T-helper 9 cell (primary cell): ENCODE results near the gene NFATC1.

Source experiments
- DNase-seq: peaks from one replicate; pipeline ENCODE4 v3.0.0-alpha.2; 2020

The NFATC1 gene

GRCh38 chr18:79424880-79425568, 29.3 kb downstream of the NFATC1 start:
- DNase-seq, result no peak

GRCh38 chr18:79425569-79425886, 29.8 kb downstream of the NFATC1 start:
- DNase-seq, result no peak

GRCh38 chr18:79426376-79427300, 30.9 kb downstream of the NFATC1 start:
- no peak for DNase-seq

- no peak for DNase-seq
These were observed 31.9 kb downstream of the NFATC1 start for GRCh38 chr18:79427368-79428225.

- no peak for DNase-seq
These were observed 32.6 kb downstream of the NFATC1 start for GRCh38 chr18:79428287-79428686.

GRCh38 chr18:79429381-79429780, 33.7 kb downstream of the NFATC1 start:
- no peak for DNase-seq

- no peak for DNase-seq
These were observed 34.1 kb downstream of the NFATC1 start for GRCh38 chr18:79429785-79430281.

- no peak for DNase-seq
These were observed 36.8 kb downstream of the NFATC1 start for GRCh38 chr18:79432376-79433120.

GRCh38 chr18:79433431-79433830, 37.7 kb downstream of the NFATC1 start:
- no peak for DNase-seq

GRCh38 chr18:79434607-79435401, 39.1 kb downstream of the NFATC1 start:
- no peak for DNase-seq

- no peak for DNase-seq
These were observed 41.0 kb downstream of the NFATC1 start for GRCh38 chr18:79436556-79437275.

- no peak for DNase-seq
These were observed 42.6 kb downstream of the NFATC1 start for GRCh38 chr18:79438089-79438897.

- no peak for DNase-seq
These were observed 43.3 kb downstream of the NFATC1 start for GRCh38 chr18:79438898-79439627.

GRCh38 chr18:79439628-79440023, 43.9 kb downstream of the NFATC1 start:
- DNase-seq, result no peak

GRCh38 chr18:79440316-79441110, 44.8 kb downstream of the NFATC1 start:
- no peak for DNase-seq

- DNase-seq, result no peak
These were observed 45.7 kb downstream of the NFATC1 start for GRCh38 chr18:79441420-79441819.

- no peak for DNase-seq
These were observed 46.9 kb downstream of the NFATC1 start for GRCh38 chr18:79442508-79443221.

- DNase-seq, result no peak
These were observed 49.5 kb downstream of the NFATC1 start for GRCh38 chr18:79445221-79445620.
